H1 (cell line): Measurements from ENCODE around the gene SLC25A42. TPM values are rescaled to one million over a fixed set of nuclear protein-coding genes. Genes with fewer than 3 reads are reported as not detected.

ENCODE experiments used
- CTCF ChIA-PET: fragments of 300-600 bp; sonication (Branson Sonifier 250); formaldehyde crosslinking; loops from one replicate; lab custom pipeline; 2021; ENCODE audit not compliant: partially characterized antibody; lab: Charles Lee
- POLR2A ChIA-PET: fragments of 300-600 bp; sonication (Branson Sonifier 250); formaldehyde crosslinking; loops from one replicate; lab custom pipeline; 2021; ENCODE audit warnings: inconsistent platforms; ENCODE audit not compliant: partially characterized antibody; lab: Charles Lee
- DNase-seq, 2 experiments: peaks; one replicate each; pipeline versions ENCODE4 v3.0.0 to v3.0.0-alpha.2; 2010 to 2022; ENCODE audit warnings: low spot score in 2 of 2, low read depth in 1 of 2, mixed read lengths in 1 of 2
- FAIRE-seq: peaks from 2 replicates; lab custom pipeline; 2011; peaks lifted over from hg19 to GRCh38; lab: Jason Lieb, UNC
- H2AFZ ChIP-seq: 2 replicates; pipeline ENCODE4 v1.8.1; 2012; ENCODE audit warnings: low read length, inconsistent platforms
- H2AK5ac ChIP-seq: 2 replicates; pipeline ENCODE4 v1.6.1; 2013; ENCODE audit warnings: low read depth, low read length
- H2BK120ac ChIP-seq: replicated peaks from 2 replicates; pipeline ENCODE3; 2013; ENCODE audit warnings: low read depth, low read length, inconsistent platforms
- H2BK12ac ChIP-seq: 2 replicates; pipeline ENCODE4 v1.6.1; 2013; ENCODE audit warnings: low read depth, low read length
- H2BK15ac ChIP-seq: 2 replicates; pipeline ENCODE4 v1.6.1; 2013; ENCODE audit warnings: low read length
- H2BK20ac ChIP-seq: 2 replicates; pipeline ENCODE4 v1.6.1; 2013; ENCODE audit warnings: low read length
- H2BK5ac ChIP-seq: 2 replicates; pipeline ENCODE4 v1.6.1; 2013; ENCODE audit warnings: low read depth, low read length
- H3K14ac ChIP-seq: 2 replicates; pipeline ENCODE4 v1.6.1; 2013; ENCODE audit warnings: inconsistent platforms; ENCODE audit not compliant: insufficient read length
- H3K18ac ChIP-seq: 2 replicates; pipeline ENCODE4 v1.6.1; 2013; ENCODE audit warnings: low read length; ENCODE audit errors: extremely low read depth
- H3K23ac ChIP-seq: 2 replicates; pipeline ENCODE4 v1.6.1; 2013; ENCODE audit warnings: inconsistent platforms; ENCODE audit not compliant: insufficient read length
- H3K23me2 ChIP-seq: 2 replicates; pipeline ENCODE4 v1.6.1; 2013; ENCODE audit warnings: low read depth, low read length
- H3K27ac ChIP-seq: 2 replicates; pipeline ENCODE4 v1.6.1; 2011; ENCODE audit warnings: low read depth, low read length, inconsistent platforms
- H3K27me3 ChIP-seq, 4 experiments: replicated peaks in 1 of 4; 1 replicate in 1 of 4; 2 replicates in 3 of 4; pipeline versions ENCODE4 v1.6.1 to v1.8.1; 2011 to 2013; ENCODE audit warnings: low read length in 3 of 4, mild to moderate bottlenecking in 3 of 4, inconsistent platforms in 2 of 4, mixed read lengths in 2 of 4, moderate library complexity in 1 of 4; ENCODE audit not compliant: control insufficient read depth in 3 of 4, insufficient read depth in 3 of 4; ENCODE audit errors: extremely low read depth in 1 of 4
- H3K36me3 ChIP-seq, 4 experiments: 2 replicates each; pipeline versions ENCODE4 v1.6.1 to v1.8.1; 2011 to 2013; ENCODE audit warnings: mild to moderate bottlenecking in 4 of 4, low read length in 3 of 4, moderate library complexity in 2 of 4, control low read depth in 1 of 4, inconsistent platforms in 1 of 4; ENCODE audit not compliant: insufficient read depth in 4 of 4, control insufficient read depth in 2 of 4
- H3K4ac ChIP-seq: replicated peaks from 2 replicates; pipeline ENCODE3; 2013; ENCODE audit warnings: low read length, low read depth, mixed read lengths, inconsistent platforms; ENCODE audit not compliant: insufficient read length
- H3K4me1 ChIP-seq, 4 experiments: replicated peaks in 1 of 4; 1 replicate in 1 of 4; 2 replicates in 3 of 4; pipeline versions ENCODE4 v1.6.1 to v1.8.1; 2011 to 2013; ENCODE audit warnings: low read length in 3 of 4, inconsistent platforms in 2 of 4, mixed read lengths in 1 of 4; ENCODE audit not compliant: insufficient read depth in 4 of 4, control insufficient read depth in 3 of 4
- H3K4me2 ChIP-seq, 2 experiments: 2 replicates each; pipeline versions ENCODE4 v1.6.1 to v1.8.1; 2011 to 2013; ENCODE audit warnings: low read depth in 2 of 2, low read length in 2 of 2, control low read depth in 1 of 2, inconsistent platforms in 1 of 2, mild to moderate bottlenecking in 1 of 2; ENCODE audit not compliant: insufficient read depth in 1 of 2
- H3K4me3 ChIP-seq, 4 experiments: fragments of 200-600, 300-600 bp in 1 of 4; sonication (generic), shearing (Covaris generic), sonication (Bioruptor Twin) in 1 of 4; 2 replicates each; pipeline versions ENCODE4 v1.5.1 to v1.8.1; 2011 to 2016; ENCODE audit warnings: low read length in 4 of 4, low read depth in 3 of 4, control low read depth in 2 of 4, inconsistent platforms in 2 of 4, mild to moderate bottlenecking in 2 of 4, mixed read lengths in 1 of 4, moderate library complexity in 1 of 4; ENCODE audit not compliant: insufficient read depth in 2 of 4; ENCODE audit errors: extremely low read depth in 1 of 4
- H3K56ac ChIP-seq: replicated peaks from 2 replicates; pipeline ENCODE3; 2013; ENCODE audit warnings: low read depth, mild to moderate bottlenecking, mixed read lengths, low read length, inconsistent platforms; ENCODE audit not compliant: insufficient read length
- H3K79me1 ChIP-seq: 2 replicates; pipeline ENCODE4 v1.6.1; 2013; ENCODE audit warnings: low read depth, low read length, control low read depth
- H3K79me2 ChIP-seq, 2 experiments: 2 replicates each; pipeline versions ENCODE4 v1.6.1 to v1.8.1; 2012 to 2013; ENCODE audit warnings: low read length in 2 of 2, mild to moderate bottlenecking in 2 of 2, inconsistent platforms in 1 of 2; ENCODE audit not compliant: insufficient read depth in 2 of 2, control insufficient read depth in 1 of 2
- H3K9ac ChIP-seq, 4 experiments: replicated peaks in 1 of 4; 1 replicate in 1 of 4; 2 replicates in 3 of 4; pipeline versions ENCODE4 v1.6.1 to v1.8.1; 2011 to 2013; ENCODE audit warnings: low read depth in 3 of 4, low read length in 3 of 4, control low read depth in 2 of 4, mild to moderate bottlenecking in 2 of 4, moderate library complexity in 2 of 4, inconsistent platforms in 1 of 4; ENCODE audit errors: extremely low read depth in 1 of 4
- H3K9me3 ChIP-seq, 2 experiments: 2 replicates each; pipeline versions ENCODE4 v1.6.1 to v1.8.1; 2012 to 2013; ENCODE audit warnings: mild to moderate bottlenecking in 2 of 2, moderate library complexity in 2 of 2, control low read depth in 1 of 2, inconsistent platforms in 1 of 2, low read depth in 1 of 2, low read length in 1 of 2, mixed read lengths in 1 of 2; ENCODE audit not compliant: insufficient read depth in 2 of 2
- H4K20me1 ChIP-seq, 2 experiments: replicated peaks in 1 of 2; 2 replicates each; pipeline versions ENCODE3 to v1.8.1; 2011 to 2013; ENCODE audit warnings: inconsistent platforms in 2 of 2, low read length in 2 of 2, mild to moderate bottlenecking in 1 of 2; ENCODE audit not compliant: insufficient read depth in 2 of 2, control insufficient read depth in 1 of 2
- H4K5ac ChIP-seq: 2 replicates; pipeline ENCODE4 v1.6.1; 2013; ENCODE audit warnings: low read length, low read depth, mixed read lengths, inconsistent platforms; ENCODE audit not compliant: insufficient read length
- H4K8ac ChIP-seq: 2 replicates; pipeline ENCODE4 v1.8.0; 2013; ENCODE audit warnings: mild to moderate bottlenecking, moderate library complexity, low read length, inconsistent platforms; ENCODE audit not compliant: insufficient read depth; ENCODE audit errors: extremely low read depth
- H4K91ac ChIP-seq: replicated peaks from 2 replicates; pipeline ENCODE3; 2013; ENCODE audit warnings: low read length, mixed read lengths, inconsistent platforms; ENCODE audit not compliant: insufficient read length
- BCL11A ChIP-seq, 2 experiments: IDR thresholded peaks; one replicate each; pipeline ENCODE4 v1.6.1; 2011; ENCODE audit warnings: low read depth in 2 of 2, low read length in 2 of 2, mild to moderate bottlenecking in 2 of 2
- CHD1 ChIP-seq: IDR thresholded peaks from 2 replicates; pipeline ENCODE4 v1.6.1; 2012; ENCODE audit warnings: low read depth, low read length, improper control_type of control experiment
- GABPA ChIP-seq: IDR thresholded peaks from 2 replicates; pipeline ENCODE4 v1.6.1; 2011; ENCODE audit warnings: mild to moderate bottlenecking, low read length, moderate library complexity, borderline replicate concordance; ENCODE audit not compliant: insufficient read depth
- SP2 ChIP-seq: IDR thresholded peaks from 2 replicates; pipeline ENCODE4 v1.6.1; 2012; ENCODE audit warnings: mild to moderate bottlenecking, low read length, inconsistent platforms
- WGBS, 2 experiments: shearing (Covaris generic) in 1 of 2; methylation state at CpG; one replicate each; pipeline versions ENCODE4 v1.1.6 to v1.1.7; 2013 to 2015; ENCODE audit warnings: low lambda C conversion rate in 2 of 2, mixed read lengths in 2 of 2, inconsistent platforms in 1 of 2, low coverage in 1 of 2, missing lambda C conversion rate in 1 of 2; ENCODE audit not compliant: insufficient replicate concordance in 2 of 2, insufficient coverage in 1 of 2, insufficient read length in 1 of 2; ENCODE audit errors: extremely low coverage in 1 of 2, missing lambda C conversion rate in 1 of 2; 5-methylcytosine and 5-hydroxymethylcytosine counted together
- polyA plus RNA-seq, 7 experiments: library from polyadenylated mRNA; depleted of rRNA in 3 of 7; stranded (reverse) in 5 of 7; unstranded in 2 of 7; fragments of >200 nt in 5 of 7; fragments of 200-250 nt in 2 of 7; gene quantifications; 1 replicate in 5 of 7; 2 replicates in 1 of 7; 4 replicates in 1 of 7; pipeline versions ENCODE4 v1.2.1 to v1.2.3, GENCODE V29; 2011 to 2013; ENCODE audit warnings: missing spikeins in 2 of 7, mixed read lengths in 2 of 7
- total RNA-seq: library from RNA; stranded (reverse); fragmentation: NEBNext Ultra II Directional; extraction: Animal tissue kit (Norgen Biotek cat#: 25700); gene quantifications from 2 replicates; pipeline ENCODE4 v1.2.1, GENCODE V29; 2021

Gene SLC25A42
- total and polyA plus RNA-seq, 2 of the 8 experiments (the other 6 are each of a cell fraction or from before 2014, with no cell fraction given), result 5.9 to 6.2 TPM

GRCh38 chr19:19033176-19033425 lies 30.7 kb upstream of the SLC25A42 start:
- H3K79me2 ChIP-seq, result peaks cover 7 to 59% of the 10 kb centered on the region in 2 experiments; a peak in 3 of 4 replicates

More at GRCh38 chr19:19033176-19033425, 30.7 kb upstream of the SLC25A42 start:
- H2BK12ac ChIP-seq, result no peak overlapping the region
- WGBS, 2 experiments, result 0% methylated on average over 14 of the region's 32 CpGs; no CpG with 5 or more reads in 1 of the 2 experiments
- ChIA-PET POLR2A (interaction anchor here (1.0 kb wide), 1 partner anchor 38 kb away, joined by 4 read pairs; no protein-coding TSS in a partner anchor), CTCF (no interaction called here)
- peak overlapping the region; percentile 32 for H3K56ac ChIP-seq
- H4K8ac ChIP-seq, result peak overlapping the region; percentile 93; the same call in 1 of the 2 replicates
- no peak overlapping the region for H2AK5ac ChIP-seq
- H2BK20ac ChIP-seq, result no peak overlapping the region
- H3K79me1 ChIP-seq, result peaks cover 22% of the 10 kb centered on the region
- no peak overlapping the region for H2BK120ac ChIP-seq
- H4K91ac ChIP-seq, result peak overlapping the region; percentile 66
- TF ChIP-seq SP2 (no peak), CHD1 (no peak), GABPA (no peak), BCL11A (IDR thresholded peaks at IDR 0.05; ENCODE audit: low read depth in 2 of 2, low read length in 2 of 2) (no peak)
- H3K18ac ChIP-seq, result no peak overlapping the region
- peak overlapping the region; percentile 70 to 82 (median 74) for H3K9ac ChIP-seq
- H3K4me3 ChIP-seq, result peak overlapping the region; percentile 80 to 98 (median 86)
- H3K27ac ChIP-seq, result peak overlapping the region; percentile 66; the same call in 1 of the 2 replicates
- no peak overlapping the region for H3K23ac ChIP-seq
- no peak overlapping the region for H2BK15ac ChIP-seq
- peak overlapping the region; percentile 82 to 85 for H3K4me2 ChIP-seq
- peaks cover 0 to 3% (median 3%) of the 10 kb centered on the region in 4 experiments; a peak in 3 of 7 replicates for H3K4me1 ChIP-seq
- H4K5ac ChIP-seq, result no peak overlapping the region
- H3K27me3 ChIP-seq, result no peaks in the 10 kb centered on the region
- H4K20me1 ChIP-seq, result peaks cover 13 to 15% of the 10 kb centered on the region in 2 experiments
- no peak overlapping the region for H3K14ac ChIP-seq
- peak overlapping the region; percentile 41 for H3K4ac ChIP-seq
- no peak overlapping the region for H2AFZ ChIP-seq
- H2BK5ac ChIP-seq, result peak overlapping the region; percentile 66; the same call in 1 of the 2 replicates
- H3K23me2 ChIP-seq, result peaks cover 7% of the 10 kb centered on the region
- DNase-seq (no peak), FAIRE-seq (no peak)
- peaks cover 6 to 30% (median 22%) of the 10 kb centered on the region in 4 experiments for H3K36me3 ChIP-seq
- peaks cover 11% of the 10 kb centered on the region in 2 experiments for H3K9me3 ChIP-seq
